Measurements from ENCODE around the gene RASA3. TPM values are rescaled to one million over a fixed set of nuclear protein-coding genes. Genes with fewer than 3 reads are reported as not detected.
A peak's percentile ranks its signal among the peaks of the same experiment; 100 is the strongest.

Gene RASA3
- total RNA-seq, 1 donor from 2014 or later, result 2.6 TPM

GRCh38 chr13:114072421-114072820 lies 60.0 kb downstream of the RASA3 start:
- Histone ChIP-seq H3K36me3 (ENCODE audit: control insufficient read depth, insufficient read depth, low read length) (no peaks in the 10 kb centered on the region), H3K4me3 (ENCODE audit: low read depth, low read length) (no peak overlapping the region), H3K27me3 (ENCODE audit: control insufficient read depth, insufficient read depth, low read length) (no peaks in the 10 kb centered on the region)
- TF ChIP-seq, protein P1, sequence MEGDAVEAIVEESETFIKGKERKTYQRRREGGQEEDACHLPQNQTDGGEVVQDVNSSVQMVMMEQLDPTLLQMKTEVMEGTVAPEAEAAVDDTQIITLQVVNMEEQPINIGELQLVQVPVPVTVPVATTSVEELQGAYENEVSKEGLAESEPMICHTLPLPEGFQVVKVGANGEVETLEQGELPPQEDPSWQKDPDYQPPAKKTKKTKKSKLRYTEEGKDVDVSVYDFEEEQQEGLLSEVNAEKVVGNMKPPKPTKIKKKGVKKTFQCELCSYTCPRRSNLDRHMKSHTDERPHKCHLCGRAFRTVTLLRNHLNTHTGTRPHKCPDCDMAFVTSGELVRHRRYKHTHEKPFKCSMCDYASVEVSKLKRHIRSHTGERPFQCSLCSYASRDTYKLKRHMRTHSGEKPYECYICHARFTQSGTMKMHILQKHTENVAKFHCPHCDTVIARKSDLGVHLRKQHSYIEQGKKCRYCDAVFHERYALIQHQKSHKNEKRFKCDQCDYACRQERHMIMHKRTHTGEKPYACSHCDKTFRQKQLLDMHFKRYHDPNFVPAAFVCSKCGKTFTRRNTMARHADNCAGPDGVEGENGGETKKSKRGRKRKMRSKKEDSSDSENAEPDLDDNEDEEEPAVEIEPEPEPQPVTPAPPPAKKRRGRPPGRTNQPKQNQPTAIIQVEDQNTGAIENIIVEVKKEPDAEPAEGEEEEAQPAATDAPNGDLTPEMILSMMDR (IDR thresholded peaks at IDR 0.05; ENCODE audit: insufficient read depth, low read length, severe bottlenecking), result no peak
- DNase-seq (ENCODE audit: low read depth), result no peak
- no peak for FAIRE-seq

GRCh38 chr13:114071991-114072390 lies 60.4 kb downstream of the RASA3 start:
- Histone ChIP-seq H3K27me3 (ENCODE audit: control insufficient read depth, insufficient read depth, low read length) (no peaks in the 10 kb centered on the region), H3K36me3 (ENCODE audit: control insufficient read depth, insufficient read depth, low read length) (no peaks in the 10 kb centered on the region), H3K4me3 (ENCODE audit: low read depth, low read length) (no peak overlapping the region)
- TF ChIP-seq, protein P1 (IDR thresholded peaks at IDR 0.05; ENCODE audit: insufficient read depth, low read length, severe bottlenecking), result no peak
- FAIRE-seq (no peak), DNase-seq (ENCODE audit: low read depth) (no peak)

DNA sequence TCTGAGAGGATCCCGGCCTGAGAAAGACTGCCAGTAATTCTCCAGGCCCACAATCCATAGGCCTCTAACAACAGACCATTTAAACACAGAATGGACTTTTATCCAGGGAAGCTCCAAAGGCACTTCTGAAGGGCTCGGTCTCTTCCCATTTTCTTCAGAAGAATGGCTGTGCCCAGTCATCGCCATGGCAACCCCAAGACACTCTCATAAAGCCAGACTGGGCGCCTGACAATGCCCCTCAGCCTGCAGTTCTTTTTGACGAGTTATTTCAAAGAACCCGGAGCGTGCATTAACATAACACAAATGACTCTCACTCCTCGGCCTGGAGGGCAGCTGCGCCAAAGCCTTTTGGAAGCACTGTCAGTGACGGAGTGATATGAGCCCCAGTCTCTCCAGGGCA lies 61.0 kb downstream of the RASA3 start:
- DNase-seq (ENCODE audit: low read depth) (no peak), FAIRE-seq (no peak)
- H3K36me3 ChIP-seq (ENCODE audit: control insufficient read depth, insufficient read depth, low read length), result no peaks in the 10 kb centered on the region
- no peaks in the 10 kb centered on the region for H3K27me3 ChIP-seq (ENCODE audit: control insufficient read depth, insufficient read depth, low read length)
- no peak overlapping the region for H3K4me3 ChIP-seq (ENCODE audit: low read depth, low read length)
- TF ChIP-seq, protein P1 (IDR thresholded peaks at IDR 0.05; ENCODE audit: insufficient read depth, low read length, severe bottlenecking), result no peak

DNA sequence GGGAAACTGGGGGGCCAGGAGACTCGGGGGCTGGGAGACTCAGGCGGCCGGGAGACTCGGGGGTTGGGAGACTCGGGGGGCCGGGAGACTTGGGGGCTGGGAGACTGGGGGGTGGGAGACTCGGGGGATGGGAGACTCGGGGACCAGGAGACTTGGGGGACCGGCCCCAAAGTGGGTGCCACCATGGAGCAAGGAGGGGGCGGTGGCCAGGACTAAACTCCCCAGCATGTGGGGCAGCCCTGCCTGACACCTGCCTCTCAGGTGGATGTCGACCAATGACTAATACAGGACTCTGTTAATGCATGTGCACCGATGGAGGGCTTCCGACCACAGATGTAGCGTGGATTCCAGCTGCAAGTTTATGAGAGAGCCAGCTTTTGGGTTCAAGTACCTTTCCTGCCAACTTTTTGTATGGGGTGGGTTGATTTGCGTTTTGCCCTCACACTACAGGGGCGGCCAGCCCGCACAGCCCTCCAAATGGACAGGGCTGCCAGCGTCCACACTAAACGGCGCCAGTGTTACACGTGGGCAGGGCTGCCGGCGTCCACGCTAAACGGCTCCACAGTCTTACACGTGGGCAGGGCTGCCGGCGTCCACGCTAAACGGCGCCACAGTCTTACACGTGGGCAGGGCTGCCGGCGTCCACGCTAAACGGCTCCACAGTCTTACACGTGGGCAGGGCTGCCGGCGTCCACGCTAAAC lies 62.2 kb downstream of the RASA3 start:
- no peak for DNase-seq (ENCODE audit: low read depth)
- H3K36me3 ChIP-seq (ENCODE audit: control insufficient read depth, insufficient read depth, low read length), result no peaks in the 10 kb centered on the region
- H3K27me3 ChIP-seq (ENCODE audit: control insufficient read depth, insufficient read depth, low read length), result no peaks in the 10 kb centered on the region
- H3K4me3 ChIP-seq (ENCODE audit: low read depth, low read length), result no peak overlapping the region
- peak; percentile 60 for FAIRE-seq
- TF ChIP-seq, protein P1 (IDR thresholded peaks at IDR 0.05; ENCODE audit: insufficient read depth, low read length, severe bottlenecking), result no peak

DNA sequence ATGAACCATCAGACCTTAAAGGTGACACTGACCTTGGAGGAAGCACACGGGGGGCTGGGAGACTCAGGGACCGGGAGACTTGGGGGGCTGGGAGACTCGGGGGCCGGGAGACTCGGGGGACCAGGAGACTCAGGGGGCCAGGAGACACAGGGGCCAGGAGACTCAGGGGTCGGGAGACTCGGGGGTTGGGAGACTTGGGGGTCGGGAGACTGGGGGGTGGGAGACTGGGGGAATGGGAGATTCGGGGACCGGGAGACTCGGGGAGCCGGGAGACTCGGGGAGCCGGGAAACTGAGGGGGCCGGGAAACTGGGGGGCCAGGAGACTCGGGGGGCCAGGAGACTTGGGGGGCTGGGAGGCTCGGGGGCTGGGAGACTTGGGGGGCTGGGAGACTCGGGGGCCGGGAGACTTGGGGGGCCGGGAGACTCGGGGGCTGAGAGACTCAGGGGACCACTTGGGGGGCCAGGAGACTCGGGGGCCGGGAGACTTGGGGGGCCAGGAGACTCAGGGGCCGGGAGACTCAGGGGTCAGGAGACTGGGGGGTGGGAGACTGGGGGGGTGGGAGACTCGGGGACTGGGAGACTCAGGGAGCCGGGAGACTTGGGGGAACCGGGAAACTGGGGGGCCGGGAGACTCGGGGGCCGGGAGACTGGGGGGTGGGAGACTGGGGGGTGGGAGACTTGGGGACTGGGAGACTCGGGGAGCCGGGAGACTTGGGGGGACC lies 62.9 kb downstream of the RASA3 start:
- no peaks in the 10 kb centered on the region for H3K36me3 ChIP-seq (ENCODE audit: control insufficient read depth, insufficient read depth, low read length)
- no peak for FAIRE-seq
- H3K27me3 ChIP-seq (ENCODE audit: control insufficient read depth, insufficient read depth, low read length), result no peaks in the 10 kb centered on the region
- H3K4me3 ChIP-seq (ENCODE audit: low read depth, low read length), result no peak overlapping the region
- DNase-seq (ENCODE audit: low read depth), result no peak
- TF ChIP-seq, protein P1 (IDR thresholded peaks at IDR 0.05; ENCODE audit: insufficient read depth, low read length, severe bottlenecking), result no peak

Data from bronchial epithelial cell (primary cell).